COR-L47 (cell line): ENCODE measurements around the gene KRTAP12-4.
"Not testable (repeated sequence)": the region's sequence is repeated elsewhere in the genome, so short reads cannot be mapped to it uniquely, and the experiment has no call there.

ENCODE experiments used
- DNase-seq: peaks from one replicate; lab custom pipeline; 2025; lab: John Stamatoyannopoulos, UW

Gene KRTAP12-4

GRCh38 chr21:44686843-44687561 is 32.5 kb upstream of the KRTAP12-4 start:
- no peak for DNase-seq

- DNase-seq = no peak
Observed at GRCh38 chr21:44686000-44686781, 31.7 kb upstream of the KRTAP12-4 start.

DNA sequence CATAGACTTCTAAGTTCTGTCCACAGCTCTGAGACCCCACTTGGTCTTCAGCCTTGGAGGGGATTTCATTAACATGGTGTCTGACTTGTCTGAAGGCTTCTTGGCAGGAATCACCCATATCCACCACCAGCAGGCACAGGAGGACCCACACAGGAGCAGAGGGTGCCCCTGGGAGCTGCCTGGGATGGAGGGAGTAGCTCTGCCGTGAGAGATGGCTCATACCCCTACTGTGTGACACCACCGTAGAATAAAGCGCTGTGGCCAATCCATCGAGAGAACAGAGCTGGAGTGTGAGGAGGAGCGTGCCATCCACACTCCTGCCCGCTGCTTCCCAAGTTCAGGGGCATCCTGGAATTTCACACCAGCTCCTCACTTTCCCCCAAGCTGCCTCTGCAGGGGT is 30.6 kb upstream of the KRTAP12-4 start:
- DNase-seq = not testable (repeated sequence)

DNA sequence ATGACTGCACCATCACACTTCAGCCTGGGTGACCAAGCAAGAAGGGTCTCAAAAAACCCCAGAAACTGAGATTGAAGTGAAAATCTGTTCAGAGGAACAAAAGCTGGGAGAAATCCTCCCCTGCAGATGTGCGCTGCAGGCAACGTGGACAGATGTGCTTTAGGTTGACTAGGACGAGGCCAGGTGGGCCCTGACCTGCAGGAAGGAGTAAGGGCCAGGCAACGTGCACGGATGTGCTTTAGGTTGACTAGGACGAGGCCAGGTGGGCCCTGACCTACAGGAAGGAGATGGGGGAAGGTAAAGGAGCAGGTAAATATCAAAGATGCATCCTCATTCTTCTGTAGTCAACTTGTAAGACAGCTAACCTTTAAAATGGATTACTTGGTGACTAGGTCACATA is 30.0 kb upstream of the KRTAP12-4 start:
- DNase-seq = no peak

DNA sequence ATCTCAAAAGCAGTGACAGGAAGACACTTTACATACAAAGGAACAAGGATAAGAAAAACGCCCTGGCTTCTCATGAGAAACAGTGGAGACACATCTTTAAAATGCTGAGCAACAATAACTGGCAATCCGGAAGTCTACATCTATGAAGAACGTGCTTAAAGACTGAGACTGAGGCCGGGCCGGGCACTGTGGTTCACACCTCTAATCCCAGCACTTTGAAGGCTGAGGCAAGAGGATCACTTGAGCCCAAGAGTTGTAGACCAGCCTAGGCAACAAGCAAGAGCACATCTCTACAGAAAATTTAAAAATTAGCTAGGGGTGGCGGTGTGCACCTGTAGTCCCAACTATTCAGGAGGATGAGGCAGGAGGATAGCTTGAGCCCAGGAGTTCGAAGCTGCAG is 29.6 kb upstream of the KRTAP12-4 start:
- DNase-seq = no peak

- DNase-seq = no peak
Observed at GRCh38 chr21:44682580-44683151, 28.2 kb upstream of the KRTAP12-4 start.

- peak; percentile 97 for DNase-seq
Observed at GRCh38 chr21:44681861-44682579, 27.6 kb upstream of the KRTAP12-4 start, which contains the start of gene KRTAP12-1. Gene KRTAP12-1 (minus strand): TSS chr21:44682163. CDS start chr21:44682123, 40 bp downstream.

DNA sequence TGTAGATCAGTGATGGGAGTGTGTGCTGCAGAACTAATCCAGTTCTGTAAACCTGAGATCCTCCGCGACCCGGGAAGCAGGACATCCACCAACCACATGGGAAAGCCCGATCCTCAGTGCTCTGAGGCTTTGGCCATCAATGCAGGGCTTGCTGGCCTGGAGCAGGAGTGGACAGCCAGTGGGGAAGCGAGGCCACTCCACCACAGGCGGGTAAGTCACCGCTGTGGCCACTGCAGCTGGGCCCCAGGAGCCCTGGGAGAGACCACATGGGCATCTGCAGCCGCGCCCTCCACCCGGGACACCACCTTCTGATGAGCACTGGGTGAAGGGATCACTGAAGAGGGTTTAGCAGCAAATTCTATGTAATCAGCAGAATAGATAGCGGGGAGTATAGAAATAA is 26.7 kb upstream of the KRTAP12-4 start:
- DNase-seq = no peak

GRCh38 chr21:44677881-44678280 is 23.4 kb upstream of the KRTAP12-4 start:
- no peak for DNase-seq

GRCh38 chr21:44671911-44672310 is 17.5 kb upstream of the KRTAP12-4 start:
- no peak for DNase-seq

DNA sequence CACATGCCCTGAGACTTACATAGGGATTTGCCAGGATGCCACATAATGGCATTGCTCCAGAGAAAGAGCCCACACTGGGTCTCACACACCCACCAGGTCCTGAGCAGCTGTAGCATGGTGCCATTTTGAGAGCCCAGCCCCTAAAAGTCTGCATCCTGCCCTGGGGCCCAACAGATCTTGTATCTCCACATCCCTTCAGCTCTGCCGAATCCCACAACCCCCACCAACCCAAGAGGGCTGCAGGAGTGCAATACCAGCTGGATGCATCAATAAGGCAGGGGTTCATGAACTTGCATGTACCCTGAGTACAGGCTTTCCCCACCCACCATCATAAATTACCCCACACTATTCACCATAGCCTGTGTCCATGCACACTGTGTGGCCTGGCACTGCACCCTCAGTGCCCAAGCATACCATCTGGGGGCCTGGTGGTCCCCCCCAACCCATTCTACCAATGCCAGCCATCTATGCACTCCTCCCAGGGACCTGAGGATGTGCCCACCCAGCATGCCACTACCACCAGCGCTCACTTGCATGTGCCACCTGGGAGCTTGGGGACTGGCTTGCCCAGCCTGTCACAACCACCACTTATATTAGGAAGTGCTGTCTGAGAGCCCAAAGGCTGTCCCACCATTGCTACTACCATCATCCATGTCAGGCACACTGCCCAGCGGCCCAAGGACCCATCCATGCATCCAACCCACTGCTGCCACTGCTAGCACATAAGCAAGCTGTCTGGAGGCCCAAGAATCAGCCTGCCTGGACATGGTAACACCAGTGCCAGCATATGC is 16.4 kb upstream of the KRTAP12-4 start:
- no peak for DNase-seq

DNA sequence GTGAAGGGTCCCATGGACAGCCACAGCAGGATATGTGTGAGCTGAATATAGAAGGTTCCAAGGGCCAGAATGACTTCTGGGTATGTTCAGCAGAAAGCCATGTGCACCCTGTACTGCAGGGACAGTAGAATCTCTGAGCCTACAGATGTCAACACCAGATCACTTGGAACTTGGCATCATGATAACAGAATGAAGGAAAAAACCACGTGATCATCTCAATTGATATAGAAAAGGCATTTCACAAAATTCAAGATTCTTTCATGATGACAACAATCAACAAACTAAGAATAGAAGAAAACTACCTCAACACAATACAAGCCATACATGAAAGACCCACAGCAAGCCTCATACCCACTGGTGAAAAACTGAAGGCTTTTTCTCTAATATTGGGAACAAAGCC is 13.2 kb upstream of the KRTAP12-4 start:
- no peak for DNase-seq

- peak; percentile 92 for DNase-seq
Observed at GRCh38 chr21:44666401-44667320, 12.2 kb upstream of the KRTAP12-4 start, which contains the start of gene KRTAP12-2. Gene KRTAP12-2 (minus strand): TSS chr21:44666927. CDS start chr21:44666886, 41 bp downstream.

GRCh38 chr21:44664691-44665090 is 10.2 kb upstream of the KRTAP12-4 start:
- DNase-seq = no peak

DNA sequence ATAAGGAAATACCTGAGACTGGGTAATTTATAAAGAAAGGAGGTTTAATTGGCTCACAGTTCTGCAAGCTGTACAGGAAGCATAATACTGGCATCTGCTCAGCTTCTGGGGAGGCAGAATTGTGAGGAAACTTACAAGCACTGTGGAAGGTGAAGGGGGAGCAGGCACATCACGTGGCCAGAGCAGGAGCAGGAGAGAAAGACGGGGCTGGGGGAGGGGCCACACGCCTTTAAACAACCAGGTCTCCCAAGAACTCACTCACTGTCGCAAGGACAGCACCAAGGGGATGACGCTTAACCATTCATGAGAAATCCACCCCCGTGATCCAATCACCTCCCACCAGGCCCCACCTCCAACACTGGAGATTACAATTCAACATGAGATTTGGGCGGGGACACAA is 7.1 kb upstream of the KRTAP12-4 start:
- not testable (repeated sequence) for DNase-seq

- no peak for DNase-seq
Observed at GRCh38 chr21:44658913-44659595, 4.6 kb upstream of the KRTAP12-4 start.

- no peak for DNase-seq
Observed at GRCh38 chr21:44658541-44658910, 4.1 kb upstream of the KRTAP12-4 start.

DNA sequence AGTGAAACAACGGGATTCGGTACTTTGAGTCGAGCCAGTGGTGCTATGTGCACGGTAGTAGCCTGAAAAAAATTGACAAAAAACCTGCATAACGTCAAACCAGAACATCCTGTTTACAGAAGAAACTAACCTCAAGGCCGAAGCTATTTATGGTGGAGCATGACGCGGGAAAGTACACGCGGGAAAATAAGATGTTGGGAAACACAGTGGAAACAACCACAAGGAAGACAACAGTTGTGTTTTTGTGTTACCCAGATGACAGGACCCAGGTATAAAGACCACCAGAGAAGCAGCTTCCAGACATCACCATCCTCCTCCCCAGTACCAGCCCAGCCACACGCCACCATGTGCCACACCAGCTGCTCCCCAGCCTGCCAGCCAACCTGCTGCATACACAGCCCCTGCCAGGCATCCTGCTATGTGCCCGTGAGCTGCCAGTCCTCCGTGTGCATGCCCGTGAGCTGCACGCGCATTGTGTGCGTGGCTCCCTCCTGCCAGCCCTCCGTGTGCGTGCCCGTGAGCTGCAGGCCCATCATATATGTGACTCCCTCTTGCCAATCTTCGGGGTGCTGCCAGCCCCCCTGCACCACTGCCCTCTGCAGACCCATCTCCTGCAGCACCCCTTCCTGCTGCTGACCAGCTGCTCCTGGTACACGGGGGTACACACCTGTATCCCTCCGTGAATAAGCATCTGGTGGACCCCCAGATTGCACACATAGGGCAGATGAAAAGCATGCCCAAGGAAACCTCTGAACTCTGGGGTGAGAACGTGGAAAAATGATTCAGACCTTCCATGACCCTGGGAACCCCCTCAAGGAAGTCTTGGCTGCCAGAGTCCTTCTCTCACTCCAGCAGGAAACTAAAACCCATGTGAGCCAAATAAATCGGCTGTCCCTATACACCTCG is 3.4 kb upstream of the KRTAP12-4 start, which contains the start of gene KRTAP12-3:
Gene KRTAP12-3, plus strand, starts transcription at position 298 of the 906 bp plus-strand sequence. Its CDS starts 48 bp downstream, at position 346.
- DNase-seq = no peak
